GM19397 (cell line): ENCODE measurements around the gene SYNGR1.

ENCODE experiments used
- ATAC-seq: cut with Tn5 transposase; IDR thresholded peaks from one replicate; pipeline ENCODE4 v1.9.1; 2021; ENCODE audit warnings: mild to moderate bottlenecking, moderate library complexity; ENCODE audit not compliant: unreplicated experiment

The SYNGR1 gene, protein sequence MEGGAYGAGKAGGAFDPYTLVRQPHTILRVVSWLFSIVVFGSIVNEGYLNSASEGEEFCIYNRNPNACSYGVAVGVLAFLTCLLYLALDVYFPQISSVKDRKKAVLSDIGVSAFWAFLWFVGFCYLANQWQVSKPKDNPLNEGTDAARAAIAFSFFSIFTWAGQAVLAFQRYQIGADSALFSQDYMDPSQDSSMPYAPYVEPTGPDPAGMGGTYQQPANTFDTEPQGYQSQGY

GRCh38 chr22:39349967-39350726 is at the start of gene SYNGR1:
Gene SYNGR1, plus strand, starts transcription at chr22:39349991. Its CDS starts 20 bp downstream, at chr22:39350011.
- no peak for ATAC-seq

GRCh38 chr22:39300186-39300830 is 49.5 kb upstream of the SYNGR1 start:
- ATAC-seq = no peak

GRCh38 chr22:39301108-39301507 is 48.7 kb upstream of the SYNGR1 start:
- ATAC-seq = no peak

GRCh38 chr22:39301926-39302325 is 47.9 kb upstream of the SYNGR1 start:
- no peak for ATAC-seq

DNA sequence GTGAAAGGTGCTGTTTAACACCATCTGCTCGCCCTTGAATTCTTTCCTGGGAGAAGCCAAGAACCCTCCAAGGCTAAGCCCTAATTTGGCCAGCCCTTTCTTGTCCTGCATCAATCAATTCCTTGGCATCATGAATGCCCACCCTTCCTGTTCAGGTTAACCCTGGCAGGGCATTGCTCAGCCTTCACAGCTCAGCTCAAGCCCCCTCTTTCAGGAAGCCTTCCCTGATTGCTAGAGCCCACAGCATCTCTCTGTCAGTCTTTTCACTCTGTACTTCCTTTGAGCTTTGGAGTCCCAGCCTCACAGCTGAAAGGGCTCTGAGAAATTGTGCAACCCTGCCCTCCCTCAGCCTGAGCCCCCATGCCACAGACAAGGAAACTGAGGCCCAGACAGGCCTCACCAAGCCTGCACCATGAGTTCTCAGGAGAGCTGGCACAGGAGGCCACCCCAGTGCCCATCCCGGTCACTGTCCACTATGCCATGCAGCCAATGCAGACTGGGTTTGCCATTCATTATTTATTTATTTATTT is 47.3 kb upstream of the SYNGR1 start:
- ATAC-seq = no peak

DNA sequence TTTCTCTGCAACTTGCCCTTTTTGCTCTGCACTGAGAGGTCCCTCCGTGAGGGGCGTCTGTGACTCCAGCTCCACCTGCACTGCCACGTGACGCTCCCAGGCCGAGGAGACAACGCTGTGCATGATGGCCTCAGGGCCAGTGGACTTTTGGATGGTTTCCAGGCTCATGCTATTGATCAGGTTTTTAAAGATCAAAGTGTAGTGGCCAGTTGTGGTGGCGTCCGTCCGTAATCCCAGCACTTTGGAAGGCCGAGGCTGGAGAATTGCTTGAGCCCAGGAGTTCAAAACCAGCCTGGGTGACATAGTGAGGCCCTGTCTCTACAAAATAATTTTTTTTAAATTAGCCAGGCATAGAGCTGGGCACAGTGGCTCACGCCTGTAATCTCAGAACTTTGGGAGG is 46.4 kb upstream of the SYNGR1 start:
- no peak for ATAC-seq

- ATAC-seq = no peak
Measured at GRCh38 chr22:39303892-39304671, 45.7 kb upstream of the SYNGR1 start.

DNA sequence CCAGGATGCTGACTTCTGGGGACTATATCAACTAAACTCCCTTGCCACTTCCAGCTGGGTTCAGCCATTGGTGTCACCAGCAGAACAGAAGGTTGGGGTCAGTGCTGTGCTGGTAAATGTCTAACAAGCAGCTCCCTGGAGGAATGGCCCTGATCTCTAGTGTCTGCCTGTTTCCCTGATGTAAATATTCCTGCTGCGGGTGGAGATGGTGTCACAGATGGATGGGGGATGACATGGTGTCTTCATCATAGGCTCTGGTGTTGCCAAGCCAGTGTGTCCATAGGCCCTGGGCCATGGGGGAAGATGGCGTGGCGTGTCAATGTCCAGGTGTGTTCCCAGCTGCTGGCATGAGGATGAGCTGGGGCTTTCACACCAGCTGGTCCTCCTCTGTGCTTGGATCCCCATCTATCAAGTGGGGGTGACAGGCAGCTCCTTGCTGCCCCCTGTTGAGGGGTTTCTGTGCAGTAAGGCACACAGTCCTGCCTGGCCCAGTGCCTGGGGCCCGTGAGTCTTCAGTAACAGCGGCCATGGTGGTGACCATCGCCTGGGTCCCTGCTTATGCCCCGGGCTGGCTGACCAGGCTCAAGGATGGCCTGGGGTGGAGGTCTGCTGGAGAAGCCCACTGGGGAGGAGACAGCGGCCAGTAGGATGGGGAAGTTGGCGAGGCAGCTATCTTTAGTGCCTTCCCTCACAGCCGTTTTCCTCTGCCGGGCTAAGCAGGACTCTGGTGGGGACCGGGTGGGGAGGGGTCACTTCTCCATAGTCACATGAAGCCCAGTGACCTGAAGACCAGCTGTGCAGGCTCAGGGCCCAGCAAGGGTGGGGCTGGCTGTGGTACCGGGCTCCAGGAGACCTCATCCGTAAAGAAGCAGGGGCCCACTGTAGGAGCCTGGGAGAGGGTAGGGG is 43.1 kb upstream of the SYNGR1 start:
- ATAC-seq = no peak

GRCh38 chr22:39308614-39309363 is 41.0 kb upstream of the SYNGR1 start:
- no peak for ATAC-seq

DNA sequence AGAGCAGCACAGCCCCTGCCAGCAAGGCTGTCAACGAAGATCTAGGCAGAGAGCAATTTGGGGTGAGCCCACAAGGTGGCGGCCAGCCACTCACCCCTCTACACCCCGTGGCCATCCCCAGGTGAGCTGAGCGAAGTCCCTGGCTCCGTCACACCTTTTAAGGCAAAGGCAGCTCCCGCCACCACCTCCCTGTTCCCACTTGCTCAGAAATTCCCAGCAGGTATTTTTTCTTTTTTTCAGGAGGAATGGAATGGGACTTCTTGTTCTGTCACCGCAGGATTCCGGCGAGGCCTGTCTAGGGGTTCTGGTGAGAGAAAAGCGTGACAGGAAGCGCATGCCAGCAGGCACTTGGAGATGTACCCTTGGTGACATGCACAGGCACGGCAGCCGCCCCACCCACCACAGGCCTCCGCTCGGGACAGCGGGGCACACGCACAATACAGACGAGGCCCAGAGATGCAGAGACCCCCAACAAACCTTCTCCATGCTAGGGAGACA is 40.4 kb upstream of the SYNGR1 start:
- no peak for ATAC-seq

- ATAC-seq = no peak
Measured at GRCh38 chr22:39309881-39310714, 39.7 kb upstream of the SYNGR1 start.

GRCh38 chr22:39311592-39312400 is 38.0 kb upstream of the SYNGR1 start:
- ATAC-seq = no peak

- no peak for ATAC-seq
Measured at GRCh38 chr22:39312410-39312809, 37.4 kb upstream of the SYNGR1 start.

GRCh38 chr22:39313258-39314001 is 36.4 kb upstream of the SYNGR1 start:
- no peak for ATAC-seq

GRCh38 chr22:39314251-39314971 is 35.4 kb upstream of the SYNGR1 start:
- no peak for ATAC-seq

GRCh38 chr22:39315389-39315788 is 34.4 kb upstream of the SYNGR1 start:
- no peak for ATAC-seq
